Mammary epithelial cell (primary cell): ENCODE measurements around the gene KCNMB2.

Experiments used
- CTCF ChIP-seq, 2 donors: IDR thresholded peaks in 1 of 2; conservative IDR thresholded peaks in 1 of 2; 2 replicates each; pipeline ENCODE4 v1.5.1; 2011 to 2012; ENCODE audit warnings: inconsistent platforms in 2 of 2, low read length in 2 of 2, mild to moderate bottlenecking in 2 of 2, control low read depth in 1 of 2, low read depth in 1 of 2; ENCODE audit not compliant: insufficient read depth in 1 of 2; ENCODE audit errors: extremely low read depth in 1 of 2
- EZH2 ChIP-seq: IDR thresholded peaks from 2 replicates; pipeline ENCODE4 v1.6.1; 2012; ENCODE audit warnings: low read length, inconsistent platforms, borderline replicate concordance

GRCh38 chr3:178536211-178537079 lies at the start of gene KCNMB2:
- TF ChIP-seq CTCF (conservative IDR thresholded peaks at IDR 0.05 in 1 of 2, IDR thresholded peaks at IDR 0.05 in 1 of 2; ENCODE audit: extremely low read depth in 1 of 2, insufficient read depth in 1 of 2, low read depth in 1 of 2, low read length in 2 of 2) (no peak), EZH2 (no peak)
